Body of pancreas (tissue), 4 donors: ENCODE data around the gene ADAMTSL3.

ENCODE experiments used
- POLR2A ChIP-seq, 3 donors: fragments of 450-650 bp; IDR thresholded peaks; one replicate each; pipeline ENCODE4 v1.6.1; 2016; ENCODE audit warnings: antibody characterized with exemption in 3 of 3, mild to moderate bottlenecking in 2 of 3
- TF ChIP-seq, protein P1 (sequence below), 7 experiments: fragments of 450-650 bp in 4 of 7; fragments of 200-600 bp in 3 of 7; sonication (generic) in 3 of 7; IDR thresholded peaks; one replicate each; pipeline ENCODE4 v1.5.1; 2016 to 2019; ENCODE audit warnings: antibody characterized with exemption in 7 of 7

DNA sequence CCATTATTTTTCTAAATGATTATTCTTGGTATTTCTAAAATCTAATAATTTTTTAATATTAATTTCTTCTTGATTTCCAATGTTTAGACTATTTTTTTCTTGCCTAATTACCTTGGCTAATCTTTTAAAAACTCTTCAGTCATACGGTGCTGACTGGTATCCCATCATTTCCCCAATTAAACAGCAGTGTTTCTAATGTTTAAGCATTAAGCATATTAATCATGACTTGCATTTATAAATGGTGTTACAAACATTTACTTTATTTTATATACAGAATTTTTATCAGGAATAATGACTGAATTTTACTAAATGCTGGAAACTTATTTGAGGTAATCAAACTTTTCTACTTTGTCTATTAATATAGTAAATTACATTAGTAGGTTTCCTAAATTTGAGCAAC is 199.3 kb downstream of the ADAMTSL3 start:
- no peak for TF ChIP-seq POLR2A (IDR thresholded peaks at IDR 0.05)
- TF ChIP-seq, protein P1, sequence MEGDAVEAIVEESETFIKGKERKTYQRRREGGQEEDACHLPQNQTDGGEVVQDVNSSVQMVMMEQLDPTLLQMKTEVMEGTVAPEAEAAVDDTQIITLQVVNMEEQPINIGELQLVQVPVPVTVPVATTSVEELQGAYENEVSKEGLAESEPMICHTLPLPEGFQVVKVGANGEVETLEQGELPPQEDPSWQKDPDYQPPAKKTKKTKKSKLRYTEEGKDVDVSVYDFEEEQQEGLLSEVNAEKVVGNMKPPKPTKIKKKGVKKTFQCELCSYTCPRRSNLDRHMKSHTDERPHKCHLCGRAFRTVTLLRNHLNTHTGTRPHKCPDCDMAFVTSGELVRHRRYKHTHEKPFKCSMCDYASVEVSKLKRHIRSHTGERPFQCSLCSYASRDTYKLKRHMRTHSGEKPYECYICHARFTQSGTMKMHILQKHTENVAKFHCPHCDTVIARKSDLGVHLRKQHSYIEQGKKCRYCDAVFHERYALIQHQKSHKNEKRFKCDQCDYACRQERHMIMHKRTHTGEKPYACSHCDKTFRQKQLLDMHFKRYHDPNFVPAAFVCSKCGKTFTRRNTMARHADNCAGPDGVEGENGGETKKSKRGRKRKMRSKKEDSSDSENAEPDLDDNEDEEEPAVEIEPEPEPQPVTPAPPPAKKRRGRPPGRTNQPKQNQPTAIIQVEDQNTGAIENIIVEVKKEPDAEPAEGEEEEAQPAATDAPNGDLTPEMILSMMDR (IDR thresholded peaks at IDR 0.05) = no peak
